Cerebellar cortex (tissue), 1 donor: Measurements from ENCODE around the gene KIRREL3.
"Not testable (repeated sequence)": the region's sequence is repeated elsewhere in the genome, so short reads cannot be mapped to it uniquely, and the experiment has no call there.

ENCODE experiments used
- DNase-seq: peaks from one replicate; pipeline ENCODE4 v3.0.0-alpha.2; 2015; ENCODE audit warnings: low spot score

Gene KIRREL3

GRCh38 chr11:126381960-126382359, 618.6 kb downstream of the KIRREL3 start:
- DNase-seq, result not testable (repeated sequence)

GRCh38 chr11:126380909-126381308, 619.7 kb downstream of the KIRREL3 start:
- no peak for DNase-seq

- no peak for DNase-seq
These were observed 621.8 kb downstream of the KIRREL3 start for GRCh38 chr11:126378763-126379162.

GRCh38 chr11:126375726-126376125, 624.8 kb downstream of the KIRREL3 start:
- DNase-seq, result no peak

- not testable (repeated sequence) for DNase-seq
These were observed 625.8 kb downstream of the KIRREL3 start for GRCh38 chr11:126374562-126375300.

- not testable (repeated sequence) for DNase-seq
These were observed 627.0 kb downstream of the KIRREL3 start for GRCh38 chr11:126373389-126374066.
